ENCODE data around the gene ZNF740. TPM values are rescaled to one million over a fixed set of nuclear protein-coding genes. Genes with fewer than 3 reads are reported as not detected.
A peak's percentile ranks its signal among the peaks of the same experiment; 100 is the strongest.

ZNF740 gene
- total and polyA plus RNA-seq, 10 of the 15 experiments (the other 5 are each of a cell fraction or from before 2014, with no cell fraction given): 1.4 to 33.6 (median 11.3) TPM

DNA sequence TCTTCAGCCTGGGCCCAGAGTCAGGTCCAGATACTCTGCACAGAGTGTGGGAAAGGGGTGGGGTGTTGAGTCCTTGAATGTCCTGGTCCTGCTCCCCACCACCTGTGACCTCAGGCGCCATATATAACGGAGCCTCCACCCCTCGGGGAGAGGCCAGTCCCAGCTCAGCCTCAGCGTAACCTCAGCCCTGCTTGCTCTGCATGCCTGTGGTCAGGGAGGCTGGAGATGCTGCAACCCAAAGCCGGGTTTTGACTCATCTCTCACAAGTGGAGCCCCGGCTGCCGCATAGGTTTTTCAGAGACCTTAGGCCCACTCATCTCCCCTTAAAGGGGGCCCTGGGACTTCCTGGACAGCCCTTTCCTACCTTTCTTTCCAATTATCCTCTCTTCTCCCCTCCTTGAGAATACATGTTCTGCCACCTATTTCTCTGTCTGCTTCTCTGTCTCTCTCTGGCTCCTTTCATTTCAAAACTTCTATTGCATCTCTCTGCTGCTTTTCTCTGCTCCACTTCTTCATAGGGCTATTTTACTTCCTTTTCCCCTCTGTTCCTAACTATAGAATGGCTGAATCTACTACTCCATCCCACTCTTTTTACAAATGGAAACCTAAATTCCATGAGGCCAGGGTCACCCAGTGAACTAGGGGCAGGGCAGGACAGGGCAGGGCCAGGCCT lies 25.4 kb downstream of the ZNF740 start (continued):
- no peak for TF ChIP-seq FOS (IDR thresholded peaks at IDR 0.05; ENCODE audit: borderline replicate concordance, extremely low read depth, insufficient read length)
- TF ChIP-seq ASH2L (IDR thresholded peaks at IDR 0.05; ENCODE audit: borderline replicate concordance, low read depth): no peak
- peak; percentile 99 for TF ChIP-seq RUNX3 (IDR thresholded peaks at IDR 0.05; ENCODE audit: low read length)
- peak; percentile 72 for TF ChIP-seq DPF2 (IDR thresholded peaks at IDR 0.05)
- no peak for TF ChIP-seq MYC (IDR thresholded peaks at IDR 0.05; ENCODE audit: insufficient read depth, insufficient read length, insufficient replicate concordance, low read length, severe bottlenecking)
- peak; percentile 75 for TF ChIP-seq POLR2A (IDR thresholded peaks at IDR 0.05; ENCODE audit: low read depth, low read length)
- TF ChIP-seq, protein P1, sequence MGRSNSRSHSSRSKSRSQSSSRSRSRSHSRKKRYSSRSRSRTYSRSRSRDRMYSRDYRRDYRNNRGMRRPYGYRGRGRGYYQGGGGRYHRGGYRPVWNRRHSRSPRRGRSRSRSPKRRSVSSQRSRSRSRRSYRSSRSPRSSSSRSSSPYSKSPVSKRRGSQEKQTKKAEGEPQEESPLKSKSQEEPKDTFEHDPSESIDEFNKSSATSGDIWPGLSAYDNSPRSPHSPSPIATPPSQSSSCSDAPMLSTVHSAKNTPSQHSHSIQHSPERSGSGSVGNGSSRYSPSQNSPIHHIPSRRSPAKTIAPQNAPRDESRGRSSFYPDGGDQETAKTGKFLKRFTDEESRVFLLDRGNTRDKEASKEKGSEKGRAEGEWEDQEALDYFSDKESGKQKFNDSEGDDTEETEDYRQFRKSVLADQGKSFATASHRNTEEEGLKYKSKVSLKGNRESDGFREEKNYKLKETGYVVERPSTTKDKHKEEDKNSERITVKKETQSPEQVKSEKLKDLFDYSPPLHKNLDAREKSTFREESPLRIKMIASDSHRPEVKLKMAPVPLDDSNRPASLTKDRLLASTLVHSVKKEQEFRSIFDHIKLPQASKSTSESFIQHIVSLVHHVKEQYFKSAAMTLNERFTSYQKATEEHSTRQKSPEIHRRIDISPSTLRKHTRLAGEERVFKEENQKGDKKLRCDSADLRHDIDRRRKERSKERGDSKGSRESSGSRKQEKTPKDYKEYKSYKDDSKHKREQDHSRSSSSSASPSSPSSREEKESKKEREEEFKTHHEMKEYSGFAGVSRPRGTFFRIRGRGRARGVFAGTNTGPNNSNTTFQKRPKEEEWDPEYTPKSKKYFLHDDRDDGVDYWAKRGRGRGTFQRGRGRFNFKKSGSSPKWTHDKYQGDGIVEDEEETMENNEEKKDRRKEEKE (IDR thresholded peaks at IDR 0.05): no peak
- no peak for TF ChIP-seq WRNIP1 (IDR thresholded peaks at IDR 0.05; ENCODE audit: borderline replicate concordance, low read depth, low read length)
- no peak for TF ChIP-seq MTA3 (IDR thresholded peaks at IDR 0.05; ENCODE audit: borderline replicate concordance, low read length)
- TF ChIP-seq, protein P2, sequence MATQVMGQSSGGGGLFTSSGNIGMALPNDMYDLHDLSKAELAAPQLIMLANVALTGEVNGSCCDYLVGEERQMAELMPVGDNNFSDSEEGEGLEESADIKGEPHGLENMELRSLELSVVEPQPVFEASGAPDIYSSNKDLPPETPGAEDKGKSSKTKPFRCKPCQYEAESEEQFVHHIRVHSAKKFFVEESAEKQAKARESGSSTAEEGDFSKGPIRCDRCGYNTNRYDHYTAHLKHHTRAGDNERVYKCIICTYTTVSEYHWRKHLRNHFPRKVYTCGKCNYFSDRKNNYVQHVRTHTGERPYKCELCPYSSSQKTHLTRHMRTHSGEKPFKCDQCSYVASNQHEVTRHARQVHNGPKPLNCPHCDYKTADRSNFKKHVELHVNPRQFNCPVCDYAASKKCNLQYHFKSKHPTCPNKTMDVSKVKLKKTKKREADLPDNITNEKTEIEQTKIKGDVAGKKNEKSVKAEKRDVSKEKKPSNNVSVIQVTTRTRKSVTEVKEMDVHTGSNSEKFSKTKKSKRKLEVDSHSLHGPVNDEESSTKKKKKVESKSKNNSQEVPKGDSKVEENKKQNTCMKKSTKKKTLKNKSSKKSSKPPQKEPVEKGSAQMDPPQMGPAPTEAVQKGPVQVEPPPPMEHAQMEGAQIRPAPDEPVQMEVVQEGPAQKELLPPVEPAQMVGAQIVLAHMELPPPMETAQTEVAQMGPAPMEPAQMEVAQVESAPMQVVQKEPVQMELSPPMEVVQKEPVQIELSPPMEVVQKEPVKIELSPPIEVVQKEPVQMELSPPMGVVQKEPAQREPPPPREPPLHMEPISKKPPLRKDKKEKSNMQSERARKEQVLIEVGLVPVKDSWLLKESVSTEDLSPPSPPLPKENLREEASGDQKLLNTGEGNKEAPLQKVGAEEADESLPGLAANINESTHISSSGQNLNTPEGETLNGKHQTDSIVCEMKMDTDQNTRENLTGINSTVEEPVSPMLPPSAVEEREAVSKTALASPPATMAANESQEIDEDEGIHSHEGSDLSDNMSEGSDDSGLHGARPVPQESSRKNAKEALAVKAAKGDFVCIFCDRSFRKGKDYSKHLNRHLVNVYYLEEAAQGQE (IDR thresholded peaks at IDR 0.05; ENCODE audit: low read depth, low read length): no peak
- TF ChIP-seq ZBED1 (IDR thresholded peaks at IDR 0.05; ENCODE audit: borderline replicate concordance): no peak; the same call in 1 of the 2 replicates
- no peak for TF ChIP-seq PAX8 (IDR thresholded peaks at IDR 0.05)
- no peak for TF ChIP-seq ZZZ3 (IDR thresholded peaks at IDR 0.05; ENCODE audit: control insufficient read depth, insufficient read length, low read depth)
- TF ChIP-seq BRCA1 (IDR thresholded peaks at IDR 0.05; ENCODE audit: low read depth, low read length): no peak
- TF ChIP-seq BACH1 (IDR thresholded peaks at IDR 0.05; ENCODE audit: borderline replicate concordance): 0 out of 2 replicates have a peak, but pooled peaks have one; percentile 46
- TF ChIP-seq TCF7 (IDR thresholded peaks at IDR 0.05; ENCODE audit: borderline replicate concordance): no peak
- no peak for TF ChIP-seq SMC3 (IDR thresholded peaks at IDR 0.05; ENCODE audit: borderline replicate concordance, low read length)
- TF ChIP-seq NR2C1 (IDR thresholded peaks at IDR 0.05): no peak
- TF ChIP-seq STAT1 (conservative IDR thresholded peaks at IDR 0.05): no peak
- TF ChIP-seq BMI1 (IDR thresholded peaks at IDR 0.05; ENCODE audit: borderline replicate concordance): no peak
- no peak for TF ChIP-seq ZNF274 (IDR thresholded peaks at IDR 0.05; ENCODE audit: insufficient read depth, insufficient read length)
- no peak for TF ChIP-seq FOXK2 (IDR thresholded peaks at IDR 0.05)
- TF ChIP-seq NR2C2 (IDR thresholded peaks at IDR 0.05; ENCODE audit: borderline replicate concordance, control insufficient read depth, insufficient read length, low read depth): no peak
- TF ChIP-seq, protein P3, sequence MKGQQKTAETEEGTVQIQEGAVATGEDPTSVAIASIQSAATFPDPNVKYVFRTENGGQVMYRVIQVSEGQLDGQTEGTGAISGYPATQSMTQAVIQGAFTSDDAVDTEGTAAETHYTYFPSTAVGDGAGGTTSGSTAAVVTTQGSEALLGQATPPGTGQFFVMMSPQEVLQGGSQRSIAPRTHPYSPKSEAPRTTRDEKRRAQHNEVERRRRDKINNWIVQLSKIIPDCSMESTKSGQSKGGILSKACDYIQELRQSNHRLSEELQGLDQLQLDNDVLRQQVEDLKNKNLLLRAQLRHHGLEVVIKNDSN (IDR thresholded peaks at IDR 0.05; ENCODE audit: borderline replicate concordance, extremely low read length, insufficient read depth, low read depth, low read length): no peak
- TF ChIP-seq RFX5 (IDR thresholded peaks at IDR 0.05; ENCODE audit: low read depth, low read length): no peak
- peak; percentile 63; the same call in 1 of the 2 replicates for TF ChIP-seq FOXM1 (IDR thresholded peaks at IDR 0.05; ENCODE audit: low read depth, low read length)

All from GM12878 (cell line).